Prostate gland (tissue), 1 donor: ENCODE measurements around the gene SPSB3.

Experiments used
- POLR2A ChIP-seq: fragments of 450-650 bp; IDR thresholded peaks from one replicate; pipeline ENCODE4 v1.6.1; 2016; ENCODE audit warnings: antibody characterized with exemption, mild to moderate bottlenecking
- POLR2AphosphoS5 ChIP-seq: sonication (generic); formaldehyde crosslinking; IDR thresholded peaks from one replicate; pipeline ENCODE4 v1.6.1; 2017; ENCODE audit warnings: antibody characterized with exemption

DNA sequence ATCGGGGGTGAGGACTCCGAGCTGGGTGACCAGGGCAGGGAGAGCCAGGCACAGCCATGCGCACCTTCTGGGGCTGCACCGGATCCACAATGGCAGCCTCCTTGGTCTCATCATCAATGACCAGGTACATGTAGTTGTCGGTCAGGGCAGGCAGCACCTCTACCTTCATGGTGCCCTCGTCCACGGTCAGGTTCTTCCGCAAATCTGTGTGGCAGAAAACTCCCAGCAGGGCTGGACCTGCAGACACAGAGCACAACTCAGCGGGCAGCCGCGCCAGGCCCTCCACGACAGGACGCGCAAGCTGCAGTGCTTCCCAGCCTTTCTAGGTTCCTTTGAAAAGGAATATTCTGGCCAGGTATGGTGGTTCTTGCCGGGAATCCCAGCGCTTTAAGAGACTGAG lies 40.4 kb upstream of the SPSB3 start:
- TF ChIP-seq POLR2AphosphoS5 (no peak), POLR2A (no peak)
